GM12878 (cell line): ENCODE data around the gene PSORS1C1. TPM values are rescaled to one million over a fixed set of nuclear protein-coding genes. Genes with fewer than 3 reads are reported as not detected.

Experiments used
- ATAC-seq: fragments of 200-7000 bp; cut with Tn5 transposase; 3 replicates; pipeline ENCODE4 v1.9.1; 2020; ENCODE audit warnings: mild to moderate bottlenecking, moderate library complexity
- BruUV-seq: library from RNA; stranded (reverse); fragments of 400-500 nt; replicated peaks from 2 replicates; lab custom pipeline; 2021; lab: Mats Ljungman, UMichigan
- CTCF ChIA-PET: fragments of 300-600 bp; sonication (Branson Sonifier 250); formaldehyde crosslinking; extraction: SDS; loops from one replicate; lab custom pipeline; 2021; ENCODE audit warnings: inconsistent platforms; lab: Yijun Ruan, JAX
- POLR2A ChIA-PET: fragments of 350-600 bp; formaldehyde crosslinking; extraction: SDS; loops from one replicate; lab custom pipeline; 2021; ENCODE audit warnings: inconsistent platforms; lab: Charles Lee
- RAD21 ChIA-PET: fragments of 300-600 bp; sonication (Branson Sonifier 250); formaldehyde crosslinking; loops from one replicate; lab custom pipeline; 2023; ENCODE audit warnings: antibody characterized with exemption; ENCODE audit not compliant: unreplicated experiment; lab: Charles Lee
- SMC1A ChIA-PET: fragments of 300-600 bp; sonication (Branson Sonifier 250); formaldehyde crosslinking; loops from one replicate; lab custom pipeline; 2023; ENCODE audit not compliant: unreplicated experiment, uncharacterized antibody; lab: Charles Lee
- DNase-seq: peaks from one replicate; pipeline ENCODE4 v3.0.0-alpha.2; 2011; ENCODE audit warnings: low read depth, low spot score
- FAIRE-seq: peaks from 3 replicates; lab custom pipeline; 2011; peaks lifted over from hg19 to GRCh38; lab: Jason Lieb, UNC
- H2AFZ ChIP-seq: 2 replicates; pipeline ENCODE4 v1.6.0; 2011; ENCODE audit warnings: low read depth, low read length, control low read depth; ENCODE audit not compliant: control insufficient read depth
- H3K27ac ChIP-seq: 2 replicates; pipeline ENCODE4 v1.5.1; 2011; ENCODE audit warnings: control low read depth; ENCODE audit not compliant: control insufficient read depth, insufficient read depth
- H3K27me3 ChIP-seq, 2 experiments: replicated peaks in 1 of 2; 2 replicates each; pipeline versions ENCODE4 v1.6.0 to v1.6.1; 2011; ENCODE audit warnings: low read length in 1 of 2; ENCODE audit not compliant: control insufficient read depth in 2 of 2, insufficient read depth in 2 of 2
- H3K36me3 ChIP-seq, 2 experiments: 2 replicates each; pipeline ENCODE4 v1.5.1; 2011; ENCODE audit warnings: low read length in 1 of 2; ENCODE audit not compliant: control insufficient read depth in 2 of 2, insufficient read depth in 2 of 2
- H3K4me1 ChIP-seq: 2 replicates; pipeline ENCODE4 v1.6.1; 2011; ENCODE audit warnings: mild to moderate bottlenecking, low read length, moderate library complexity, mixed read lengths; ENCODE audit not compliant: control insufficient read depth, insufficient read depth
- H3K4me2 ChIP-seq: 2 replicates; pipeline ENCODE4 v1.6.0; 2011; ENCODE audit warnings: control low read depth; ENCODE audit not compliant: control insufficient read depth, insufficient read depth
- H3K4me3 ChIP-seq: fragments of 200-600 bp; sonication (generic); 2 replicates; pipeline ENCODE4 v1.5.1; 2016
- H3K79me2 ChIP-seq: 2 replicates; pipeline ENCODE4 v1.6.0; 2011; ENCODE audit warnings: low read length; ENCODE audit not compliant: control insufficient read depth, insufficient read depth
- H3K9ac ChIP-seq: 2 replicates; pipeline ENCODE4 v1.8.0; 2011; ENCODE audit warnings: low read length, control low read depth, mixed read lengths; ENCODE audit not compliant: control insufficient read depth, insufficient read depth
- H3K9me3 ChIP-seq: replicated peaks from 3 replicates; pipeline ENCODE4 v1.5.1; 2011; ENCODE audit warnings: mild to moderate bottlenecking, low read length; ENCODE audit not compliant: control insufficient read depth, insufficient read depth
- H4K20me1 ChIP-seq: 2 replicates; pipeline ENCODE4 v1.6.0; 2011; ENCODE audit not compliant: control insufficient read depth, insufficient read depth
- ASH2L ChIP-seq: fragments of 300-600, 200-600 bp; sonication (generic); IDR thresholded peaks from 2 replicates; pipeline ENCODE4 v1.6.1; 2017; ENCODE audit warnings: low read depth, mild to moderate bottlenecking, borderline replicate concordance
- BACH1 ChIP-seq: fragments of 450-650 bp; IDR thresholded peaks from 2 replicates; pipeline ENCODE4 v1.6.1; 2017; ENCODE audit warnings: mild to moderate bottlenecking, borderline replicate concordance
- BCL11A ChIP-seq: IDR thresholded peaks from 2 replicates; pipeline ENCODE4 v1.6.1; 2011; ENCODE audit warnings: low read depth, low read length
- FOS ChIP-seq: IDR thresholded peaks from 3 replicates; pipeline ENCODE4 v1.6.1; 2011; ENCODE audit warnings: borderline replicate concordance; ENCODE audit not compliant: insufficient read length; ENCODE audit errors: extremely low read depth
- HCFC1 ChIP-seq: fragments of 150-350 bp; IDR thresholded peaks from 2 replicates; pipeline ENCODE4 v1.6.1; 2014; ENCODE audit warnings: low read length
- HDAC2 ChIP-seq: fragments of 200-600 bp; sonication (generic); IDR thresholded peaks from 2 replicates; pipeline ENCODE4 v1.6.1; 2017
- MEF2A ChIP-seq: IDR thresholded peaks from 2 replicates; pipeline ENCODE4 v1.6.1; 2011; ENCODE audit warnings: low read depth, mild to moderate bottlenecking, low read length, moderate library complexity; ENCODE audit not compliant: insufficient read depth
- NR2F1 ChIP-seq: fragments of 450-650 bp; conservative IDR thresholded peaks from 2 replicates; pipeline ENCODE4 v1.6.1; 2017; ENCODE audit warnings: mild to moderate bottlenecking
- RB1 ChIP-seq: fragments of 450-650 bp; formaldehyde crosslinking; IDR thresholded peaks from 2 replicates; pipeline ENCODE4 v1.6.1; 2017; ENCODE audit warnings: mild to moderate bottlenecking, borderline replicate concordance
- RELB ChIP-seq: fragments of 450-650 bp; IDR thresholded peaks from 2 replicates; pipeline ENCODE4 v1.6.1; 2017; ENCODE audit warnings: low read depth, mild to moderate bottlenecking, moderate library complexity
- SMAD1 ChIP-seq: fragments of 450-650 bp; IDR thresholded peaks from 2 replicates; pipeline ENCODE4 v1.6.1; 2018; ENCODE audit warnings: mild to moderate bottlenecking, low read depth; ENCODE audit not compliant: partially characterized antibody
- YY1 ChIP-seq: IDR thresholded peaks from 2 replicates; pipeline ENCODE4 v1.6.1; 2011; ENCODE audit warnings: low read depth, mild to moderate bottlenecking, low read length
- WGBS: methylation state at CpG from one replicate; pipeline ENCODE4 v1.1.6; 2016; ENCODE audit warnings: low lambda C conversion rate; ENCODE audit not compliant: insufficient replicate concordance, insufficient coverage; ENCODE audit errors: missing lambda C conversion rate; 5-methylcytosine and 5-hydroxymethylcytosine counted together
- in situ Hi-C: fragments of 300-500 bp; cut with MboI; formaldehyde crosslinking; loops from 9 replicates; pipeline ENCODE4 v1.14.3; 2018; ENCODE audit warnings: mixed read lengths
- intact Hi-C: fragments of 100-400 bp; cut with micrococcal nuclease; formaldehyde crosslinking; loops from one replicate; pipeline ENCODE4 v1.14.2; 2022; ENCODE audit not compliant: unreplicated experiment
- polyA plus RNA-seq, 11 experiments: library from polyadenylated mRNA; depleted of rRNA in 4 of 11; unstranded in 6 of 11; stranded (reverse) in 5 of 11; fragments of >200 nt; fragmentation: Nextera tagmentation in 4 of 11; fragmentation: Illumina TruSeq in 1 of 11; extraction: Ambion mirVana in 4 of 11; extraction: Trizol in 1 of 11; gene quantifications; 1 replicate in 1 of 11; 2 replicates in 10 of 11; pipeline versions ENCODE4 v1.2.1 to v1.2.3, GENCODE V29; 2011 to 2016; ENCODE audit warnings: inconsistent platforms in 2 of 11, missing spikeins in 2 of 11, low read depth in 1 of 11
- total RNA-seq, 4 experiments: library from RNA; depleted of rRNA in 3 of 4; stranded (reverse); fragments of >200 nt in 3 of 4; fragmentation: Illumina TruSeq in 1 of 4; extraction: Trizol in 1 of 4; gene quantifications; 2 replicates each; pipeline versions ENCODE4 v1.2.1 to v1.2.3, GENCODE V29; 2013 to 2021
- TF ChIP-seq, protein P1 (sequence below): fragments of 450-650 bp; IDR thresholded peaks from 2 replicates; pipeline ENCODE4 v1.6.1; 2017; ENCODE audit warnings: borderline replicate concordance

Gene PSORS1C1
- total and polyA plus RNA-seq, 10 of the 15 experiments (the other 5 are each of a cell fraction or from before 2014, with no cell fraction given), result 0.13 to 1.00 (median 0.20) TPM; not detected in 5

GRCh38 chr6:31165986-31166385 is 51.4 kb downstream of the PSORS1C1 start:
- Histone ChIP-seq H3K9ac (no peak overlapping the region), H3K36me3 (peaks cover 8 to 12% of the 10 kb centered on the region in 2 experiments), H3K79me2 (peaks cover 12% of the 10 kb centered on the region), H3K4me2 (peak overlapping the region; percentile 44; the same call in 1 of the 2 replicates), H3K4me3 (no peak overlapping the region), H2AFZ (no peak overlapping the region), H3K9me3 (no peaks in the 10 kb centered on the region), H3K4me1 (peaks cover 32% of the 10 kb centered on the region), H4K20me1 (no peaks in the 10 kb centered on the region; the same call in 1 of the 2 replicates), H3K27me3 (no peaks in the 10 kb centered on the region), H3K27ac (no peak overlapping the region)
- WGBS, result 91% methylated on average over 5 of the region's 5 CpGs
- CTCF ChIA-PET, result interaction anchor here (0.9 to 2.4 kb wide), 8 partner anchors 10 to 201 kb away, joined by 3 to 10 read pairs (median 3); partner anchors contain the start of gene PSORS1C2
- intact Hi-C loops (no loop called here), in situ Hi-C loops (no loop called here)
- no TSS peak for BruUV-seq
- RAD21 ChIA-PET, result interaction anchor here (0.7 to 1.8 kb wide), 8 partner anchors 10 to 200 kb away, joined by 3 to 10 read pairs (median 4); no protein-coding TSS in a partner anchor
- POLR2A ChIA-PET, result interaction anchor here (0.6 to 1.8 kb wide), 7 partner anchors 9 to 28 kb away, joined by 3 to 9 read pairs (median 4); no protein-coding TSS in a partner anchor
- FAIRE-seq (no peak), ATAC-seq (no peak), DNase-seq (no peak)
- no peak for TF ChIP-seq HDAC2
- SMC1A ChIA-PET, result interaction anchor here (0.7 to 2.5 kb wide), 10 partner anchors 8 to 183 kb away, joined by 3 to 18 read pairs (median 4); partner anchors contain the start of gene PSORS1C2

DNA sequence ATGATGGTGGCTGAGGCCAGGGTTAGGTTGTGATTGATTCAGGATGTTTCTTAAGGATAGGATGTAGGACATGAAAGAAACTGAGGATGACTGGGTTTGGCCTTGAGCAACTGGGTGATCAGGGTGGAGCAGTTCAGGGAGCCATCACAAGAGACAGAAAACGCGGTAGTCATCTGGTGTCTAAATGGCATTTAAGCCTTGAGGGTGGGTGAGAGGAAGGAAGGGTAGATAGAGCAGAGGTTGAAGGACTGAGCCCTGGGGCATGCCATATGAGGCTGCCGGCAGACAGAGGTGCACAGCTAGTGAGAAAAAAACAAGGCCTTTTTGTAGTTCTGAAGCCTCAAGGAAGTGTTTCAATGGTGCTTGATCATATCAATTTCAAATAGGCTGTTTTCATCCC is 54.0 kb downstream of the PSORS1C1 start:
- H4K20me1 ChIP-seq, result no peaks in the 10 kb centered on the region
- RAD21 ChIA-PET, result interaction anchor here (0.7 kb wide), 1 partner anchor 23 kb away, joined by 4 read pairs; no protein-coding TSS in a partner anchor
- H3K79me2 ChIP-seq, result no peaks in the 10 kb centered on the region
- WGBS, result 95% methylated on average over 3 of the region's 3 CpGs
- DNase-seq (no peak), ATAC-seq (no peak), FAIRE-seq (no peak)
- H3K9ac ChIP-seq, result no peak overlapping the region
- no peaks in the 10 kb centered on the region for H3K36me3 ChIP-seq
- CTCF ChIA-PET, result no interaction called here
- H3K4me1 ChIP-seq, result peaks cover 18% of the 10 kb centered on the region
- H3K27me3 ChIP-seq, result no peaks in the 10 kb centered on the region
- intact Hi-C loops, result no loop called here
- BruUV-seq, result no TSS peak
- no peak overlapping the region for H3K27ac ChIP-seq
- no peaks in the 10 kb centered on the region for H3K9me3 ChIP-seq
- TF ChIP-seq, protein P1, sequence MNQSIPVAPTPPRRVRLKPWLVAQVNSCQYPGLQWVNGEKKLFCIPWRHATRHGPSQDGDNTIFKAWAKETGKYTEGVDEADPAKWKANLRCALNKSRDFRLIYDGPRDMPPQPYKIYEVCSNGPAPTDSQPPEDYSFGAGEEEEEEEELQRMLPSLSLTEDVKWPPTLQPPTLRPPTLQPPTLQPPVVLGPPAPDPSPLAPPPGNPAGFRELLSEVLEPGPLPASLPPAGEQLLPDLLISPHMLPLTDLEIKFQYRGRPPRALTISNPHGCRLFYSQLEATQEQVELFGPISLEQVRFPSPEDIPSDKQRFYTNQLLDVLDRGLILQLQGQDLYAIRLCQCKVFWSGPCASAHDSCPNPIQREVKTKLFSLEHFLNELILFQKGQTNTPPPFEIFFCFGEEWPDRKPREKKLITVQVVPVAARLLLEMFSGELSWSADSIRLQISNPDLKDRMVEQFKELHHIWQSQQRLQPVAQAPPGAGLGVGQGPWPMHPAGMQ, result no peak
- TF ChIP-seq BACH1, result no peak
- no peak for TF ChIP-seq YY1
- no peak for TF ChIP-seq ASH2L
- TF ChIP-seq MEF2A, result no peak
- TF ChIP-seq SMAD1, result no peak
- TF ChIP-seq FOS, result no peak
- no peak for TF ChIP-seq NR2F1
- no peak for TF ChIP-seq RELB
- no peak for TF ChIP-seq RB1
- no peak for TF ChIP-seq BCL11A
- TF ChIP-seq HCFC1, result no peak
- TF ChIP-seq, all 136 proteins: peak for 0
- no peak overlapping the region for H2AFZ ChIP-seq
- ChIA-PET POLR2A (no interaction called here), SMC1A (no interaction called here)
- H3K4me2 ChIP-seq, result no peak overlapping the region
- H3K4me3 ChIP-seq, result no peak overlapping the region
- in situ Hi-C loops, result no loop called here
